Panc1 (cell line): Measurements from ENCODE around the gene JDP2.

Source experiments
- CTCF ChIP-seq: fragments of 450-650 bp; IDR thresholded peaks from 2 replicates; pipeline ENCODE4 v1.5.1; 2017; ENCODE audit warnings: mild to moderate bottlenecking
- TF ChIP-seq, protein P1 (sequence below), 2 experiments: IDR thresholded peaks; 2 replicates each; pipeline ENCODE4 v1.6.1; 2011 to 2012; ENCODE audit warnings: low read depth in 2 of 2, control low read depth in 1 of 2, low read length in 1 of 2, mild to moderate bottlenecking in 1 of 2, moderate library complexity in 1 of 2; ENCODE audit not compliant: insufficient read depth in 1 of 2

GRCh38 chr14:75519826-75520728, 92.3 kb downstream of the JDP2 start:
- TF ChIP-seq, protein P1, sequence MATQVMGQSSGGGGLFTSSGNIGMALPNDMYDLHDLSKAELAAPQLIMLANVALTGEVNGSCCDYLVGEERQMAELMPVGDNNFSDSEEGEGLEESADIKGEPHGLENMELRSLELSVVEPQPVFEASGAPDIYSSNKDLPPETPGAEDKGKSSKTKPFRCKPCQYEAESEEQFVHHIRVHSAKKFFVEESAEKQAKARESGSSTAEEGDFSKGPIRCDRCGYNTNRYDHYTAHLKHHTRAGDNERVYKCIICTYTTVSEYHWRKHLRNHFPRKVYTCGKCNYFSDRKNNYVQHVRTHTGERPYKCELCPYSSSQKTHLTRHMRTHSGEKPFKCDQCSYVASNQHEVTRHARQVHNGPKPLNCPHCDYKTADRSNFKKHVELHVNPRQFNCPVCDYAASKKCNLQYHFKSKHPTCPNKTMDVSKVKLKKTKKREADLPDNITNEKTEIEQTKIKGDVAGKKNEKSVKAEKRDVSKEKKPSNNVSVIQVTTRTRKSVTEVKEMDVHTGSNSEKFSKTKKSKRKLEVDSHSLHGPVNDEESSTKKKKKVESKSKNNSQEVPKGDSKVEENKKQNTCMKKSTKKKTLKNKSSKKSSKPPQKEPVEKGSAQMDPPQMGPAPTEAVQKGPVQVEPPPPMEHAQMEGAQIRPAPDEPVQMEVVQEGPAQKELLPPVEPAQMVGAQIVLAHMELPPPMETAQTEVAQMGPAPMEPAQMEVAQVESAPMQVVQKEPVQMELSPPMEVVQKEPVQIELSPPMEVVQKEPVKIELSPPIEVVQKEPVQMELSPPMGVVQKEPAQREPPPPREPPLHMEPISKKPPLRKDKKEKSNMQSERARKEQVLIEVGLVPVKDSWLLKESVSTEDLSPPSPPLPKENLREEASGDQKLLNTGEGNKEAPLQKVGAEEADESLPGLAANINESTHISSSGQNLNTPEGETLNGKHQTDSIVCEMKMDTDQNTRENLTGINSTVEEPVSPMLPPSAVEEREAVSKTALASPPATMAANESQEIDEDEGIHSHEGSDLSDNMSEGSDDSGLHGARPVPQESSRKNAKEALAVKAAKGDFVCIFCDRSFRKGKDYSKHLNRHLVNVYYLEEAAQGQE (IDR thresholded peaks at IDR 0.05; ENCODE audit: insufficient read depth in 1 of 2, low read depth in 2 of 2, low read length in 1 of 2), result no peak
- TF ChIP-seq CTCF, result no peak
